GM21619 (cell line): ENCODE measurements around the gene PGM1.

ENCODE experiments used
- ATAC-seq: cut with Tn5 transposase; IDR thresholded peaks from one replicate; pipeline ENCODE4 v1.9.1; 2021; ENCODE audit not compliant: unreplicated experiment

The PGM1 gene

DNA sequence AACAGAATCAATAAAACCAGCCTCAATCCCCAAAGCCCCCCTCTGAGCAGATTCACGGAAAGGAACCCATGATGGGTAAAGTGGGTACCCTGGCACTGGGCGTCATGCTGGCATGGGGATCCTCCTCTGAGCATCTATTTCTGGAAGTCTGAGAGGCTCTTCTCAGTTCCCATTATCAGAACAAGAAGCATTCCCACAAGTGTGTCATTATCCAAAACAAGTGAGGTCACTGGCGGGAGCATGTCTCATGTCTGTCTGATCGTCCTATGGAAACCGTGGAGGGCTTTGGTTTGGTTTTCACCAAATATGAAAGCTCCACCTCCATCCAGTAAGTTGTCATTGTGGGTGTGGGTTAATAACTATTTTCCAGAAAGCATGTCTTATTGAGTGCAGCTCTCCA lies 70.7 kb downstream of the PGM1 start:
- no peak for ATAC-seq

DNA sequence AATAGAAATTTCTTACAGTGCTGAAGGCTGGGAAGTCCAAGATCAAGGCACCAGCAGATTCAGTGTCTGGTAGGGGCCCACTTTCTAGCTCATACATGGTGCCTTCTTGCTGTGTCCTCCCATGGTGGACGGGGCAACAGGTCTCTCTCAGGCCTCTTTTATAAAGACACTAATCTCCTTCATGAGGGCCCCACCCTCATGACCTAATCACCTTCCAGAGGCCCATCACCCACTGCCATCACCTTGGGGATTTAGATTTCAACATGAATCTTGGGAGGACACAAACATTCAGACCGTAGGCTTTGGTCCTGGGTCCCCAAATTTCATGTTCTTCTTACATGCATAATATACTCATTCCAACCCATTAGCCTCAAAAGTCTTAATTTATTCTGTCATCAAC lies 71.5 kb downstream of the PGM1 start:
- no peak for ATAC-seq

DNA sequence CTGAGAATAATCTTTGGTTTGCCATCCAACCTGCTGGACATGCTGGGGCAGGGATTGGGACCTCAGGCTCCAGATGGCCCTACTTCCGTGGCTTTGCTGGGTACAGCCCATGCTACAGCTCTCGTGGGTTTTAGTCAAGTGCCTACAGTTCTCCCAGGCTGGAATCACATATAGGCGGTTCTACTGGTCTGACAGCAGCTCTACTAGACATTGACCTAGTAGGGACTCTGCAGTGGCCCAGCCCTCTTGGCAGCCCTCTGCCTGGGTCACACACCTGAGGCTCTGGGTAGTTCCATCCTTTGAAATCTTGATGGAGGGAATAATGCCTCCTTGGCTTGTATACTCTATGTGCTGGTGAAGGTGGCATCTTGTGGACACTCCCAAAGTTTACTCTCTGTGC lies 72.2 kb downstream of the PGM1 start:
- no peak for ATAC-seq

DNA sequence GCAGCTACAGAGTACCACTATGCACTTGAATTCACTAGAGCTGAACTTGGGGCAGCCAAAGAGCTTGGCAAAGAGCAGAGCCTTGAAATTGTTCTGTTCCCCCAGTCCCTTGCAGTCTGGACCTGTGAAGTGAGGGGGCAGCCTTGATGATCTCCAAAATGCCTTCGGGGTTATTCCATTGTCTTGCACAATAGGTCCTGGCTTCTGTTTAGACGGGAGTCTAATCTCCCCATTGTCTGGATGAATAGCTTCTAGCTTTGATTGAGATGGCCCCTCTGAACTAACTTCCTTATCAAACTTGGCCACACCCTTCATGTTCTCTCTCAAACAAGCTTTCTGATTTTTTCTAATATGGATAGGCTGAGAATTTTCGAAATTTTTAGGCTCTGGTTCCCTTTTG lies 72.6 kb downstream of the PGM1 start:
- ATAC-seq: no peak

DNA sequence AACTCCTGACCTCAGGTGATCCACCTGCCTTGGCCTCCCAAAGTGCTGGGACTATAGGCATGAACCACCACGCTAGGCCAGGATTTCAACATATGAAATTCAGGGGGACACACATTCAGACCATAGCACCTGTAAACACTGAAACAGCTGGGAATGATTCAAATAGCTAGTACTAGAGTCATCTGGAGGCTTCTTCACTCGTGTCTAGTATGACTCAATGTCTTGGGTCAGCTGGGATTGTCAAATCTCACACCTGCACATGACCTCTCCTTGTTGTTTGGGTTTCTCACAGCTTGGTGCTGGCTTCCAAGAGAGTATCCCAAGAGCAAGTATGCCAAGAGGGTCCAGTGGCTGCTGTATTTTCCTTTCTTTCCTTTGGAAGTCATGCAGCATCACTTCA lies 75.1 kb downstream of the PGM1 start:
- ATAC-seq: peak; percentile 75

DNA sequence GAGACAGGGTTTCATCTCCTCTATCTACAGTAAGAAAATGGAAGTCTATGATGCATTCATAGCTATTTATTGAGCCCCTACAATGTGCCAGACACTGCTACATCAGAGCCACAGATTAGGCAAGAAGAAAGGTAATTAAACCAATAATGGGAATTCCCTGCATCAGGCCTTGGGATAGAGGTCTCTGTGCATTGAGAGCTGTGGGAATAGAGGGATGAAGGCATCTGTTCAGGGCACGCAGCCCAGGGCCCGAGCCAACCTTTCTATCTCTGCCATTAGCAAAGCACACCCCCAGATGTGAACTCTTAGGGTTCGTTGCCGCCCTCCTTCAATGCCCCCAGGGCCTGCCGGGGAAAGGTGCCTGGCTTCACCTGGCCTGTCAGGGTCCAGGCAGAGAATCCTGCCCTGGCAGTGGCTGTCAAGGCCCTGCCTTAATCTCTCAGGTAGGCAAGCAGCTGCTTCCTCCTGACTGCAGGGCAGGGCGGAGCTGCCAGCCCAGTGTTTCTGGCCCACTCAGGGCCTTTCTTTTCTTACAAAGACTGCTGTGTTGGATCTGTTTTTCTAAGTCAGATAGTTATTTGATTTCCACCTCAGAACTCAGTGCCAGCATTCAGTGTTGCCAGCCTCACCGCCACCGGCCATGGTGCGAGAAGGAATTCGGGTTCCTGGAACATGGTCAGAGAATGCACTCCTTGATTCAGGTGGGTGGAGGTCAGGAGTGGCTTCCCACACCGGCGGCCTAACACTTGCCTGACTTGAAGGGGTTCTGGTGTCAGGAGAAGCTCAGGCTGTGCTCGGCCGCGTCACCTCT lies 76.1 kb downstream of the PGM1 start:
- no peak for ATAC-seq

DNA sequence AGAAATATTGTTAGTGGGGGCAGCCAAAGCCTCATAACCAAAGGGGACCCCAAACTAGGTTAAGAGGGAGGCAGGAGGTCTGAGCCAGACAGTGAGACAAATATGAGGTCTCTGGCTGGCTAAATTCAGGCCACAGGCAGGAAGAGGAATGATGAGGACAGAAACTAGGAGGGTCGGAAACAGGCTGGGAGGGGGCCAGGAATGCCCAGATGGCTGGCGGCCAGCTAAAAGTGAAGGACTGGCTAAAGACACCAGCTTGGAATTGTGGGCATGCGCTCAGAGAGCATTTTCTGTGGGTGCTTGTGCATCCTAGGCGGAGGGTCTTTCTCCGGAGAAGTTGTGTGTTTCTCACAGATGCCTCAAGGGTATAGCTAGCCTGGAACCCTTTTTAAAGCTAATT lies 77.0 kb downstream of the PGM1 start:
- no peak for ATAC-seq

DNA sequence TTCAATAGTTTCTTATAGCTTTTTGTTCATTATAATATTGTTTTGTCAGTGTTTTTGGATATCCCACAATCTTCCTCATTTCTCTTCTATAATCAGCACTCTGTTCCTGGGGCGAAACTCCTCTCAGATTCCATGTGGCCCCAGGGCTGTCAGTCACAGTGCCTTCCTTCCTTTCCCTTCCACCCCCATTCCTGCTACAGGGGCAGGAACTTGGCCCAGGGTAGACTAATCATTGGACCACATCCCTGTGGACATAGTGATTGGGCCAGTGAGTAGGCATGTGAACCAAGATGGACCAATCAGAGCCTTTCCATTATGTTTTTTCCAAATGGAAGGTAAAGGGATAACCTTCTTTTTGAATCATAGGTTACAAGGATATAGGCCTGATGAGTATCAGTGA lies 78.3 kb downstream of the PGM1 start:
- no peak for ATAC-seq

DNA sequence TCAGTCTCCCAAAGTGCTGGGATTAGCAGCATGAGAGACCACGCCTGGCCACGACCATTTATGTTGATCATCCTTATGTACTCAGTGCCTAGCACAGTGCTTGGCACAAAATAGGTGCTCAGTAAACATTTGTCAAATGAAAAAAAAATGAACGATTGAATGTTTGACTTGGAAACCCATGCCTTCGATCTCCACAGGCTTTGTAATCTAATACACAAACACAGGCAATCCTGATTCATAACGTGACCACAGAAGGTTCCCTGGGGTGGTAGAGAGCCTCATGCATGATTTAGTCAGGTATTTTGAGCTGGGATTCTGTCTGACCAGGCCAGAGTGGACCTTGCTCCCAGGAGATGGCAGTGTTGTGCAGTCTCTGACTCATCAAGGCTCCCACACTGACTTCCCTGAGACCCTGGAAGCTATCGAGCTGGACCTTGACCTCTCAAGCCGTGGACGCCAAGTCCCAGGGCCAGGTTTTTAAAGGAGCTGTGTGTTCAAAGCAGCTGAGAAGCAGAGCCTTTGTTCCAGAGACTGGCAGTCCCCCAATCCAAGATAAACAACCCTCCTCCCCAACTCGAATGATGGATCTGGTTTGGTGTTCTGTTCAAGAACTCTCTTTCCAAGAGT lies 81.1 kb downstream of the PGM1 start:
- ATAC-seq: peak; percentile 69

DNA sequence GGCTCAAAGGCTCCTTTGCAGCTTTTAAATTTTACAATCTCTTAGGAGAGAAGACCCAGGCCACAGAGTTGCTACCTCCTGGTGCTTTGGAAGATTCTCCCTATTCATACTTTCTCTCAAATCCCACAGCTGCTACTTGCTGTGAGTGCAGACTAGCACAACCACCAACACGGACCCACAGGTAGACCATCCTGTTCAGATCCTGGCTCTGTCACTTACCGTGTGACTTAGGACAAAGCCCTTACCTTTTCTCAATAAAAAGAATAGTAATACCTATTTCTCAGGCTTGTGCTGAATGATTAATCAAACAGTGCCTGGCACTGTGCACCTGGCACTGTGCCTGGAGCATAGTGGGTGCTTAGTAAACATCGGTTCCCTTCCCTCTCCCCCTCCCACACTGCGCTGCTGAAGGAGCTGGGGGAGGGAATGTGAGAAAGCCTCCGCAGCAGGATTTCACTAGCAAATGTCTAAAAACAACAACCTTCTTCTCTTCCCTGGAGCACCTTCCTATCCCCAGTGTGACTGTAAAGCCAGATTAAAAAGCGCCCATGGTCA lies 81.7 kb downstream of the PGM1 start:
- ATAC-seq: no peak

DNA sequence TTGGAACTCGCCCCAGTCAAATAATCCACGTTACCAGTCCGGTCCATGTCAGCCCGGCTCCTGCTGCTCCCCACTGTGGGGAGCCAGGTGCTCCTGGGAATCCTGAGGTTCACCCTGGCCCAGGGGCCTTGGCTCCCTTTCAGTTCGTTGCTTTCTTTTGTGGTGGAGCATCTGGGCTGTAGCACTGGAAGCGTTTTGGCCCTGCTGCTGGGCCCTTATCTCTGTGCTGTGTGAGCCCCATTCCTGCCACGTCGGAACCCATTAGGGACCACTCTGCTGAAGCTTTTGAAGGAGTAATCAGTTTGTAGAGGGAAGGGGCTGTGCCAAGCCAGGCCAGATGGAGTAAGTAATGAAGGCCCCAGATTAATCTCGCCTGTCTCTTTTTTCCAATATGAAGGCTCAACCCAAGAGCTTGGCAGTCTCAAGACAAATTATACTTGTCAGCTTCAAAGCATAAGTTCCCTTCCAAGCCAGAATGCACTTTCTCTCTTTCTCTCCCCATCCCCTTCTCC lies 82.3 kb downstream of the PGM1 start:
- ATAC-seq: no peak

DNA sequence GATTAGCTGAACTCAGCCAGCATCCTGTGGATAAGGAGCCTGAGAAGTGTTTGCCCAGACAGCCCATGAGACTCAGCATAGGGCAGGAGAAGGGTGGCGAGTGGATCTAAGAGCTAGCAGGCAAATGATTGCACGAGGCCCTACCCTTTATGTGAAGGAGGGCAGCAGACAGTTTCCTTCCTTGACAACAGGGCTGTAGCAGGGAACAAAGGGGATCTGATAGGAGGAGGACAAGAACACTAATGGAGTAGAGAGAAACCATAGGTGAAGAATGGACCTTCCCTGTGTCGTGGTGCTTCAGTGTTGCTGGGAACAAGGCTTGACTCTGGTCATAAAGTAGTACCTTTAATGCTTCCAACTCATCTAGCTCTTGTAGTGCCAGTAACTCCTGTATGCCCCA lies 84.3 kb downstream of the PGM1 start:
- no peak for ATAC-seq

DNA sequence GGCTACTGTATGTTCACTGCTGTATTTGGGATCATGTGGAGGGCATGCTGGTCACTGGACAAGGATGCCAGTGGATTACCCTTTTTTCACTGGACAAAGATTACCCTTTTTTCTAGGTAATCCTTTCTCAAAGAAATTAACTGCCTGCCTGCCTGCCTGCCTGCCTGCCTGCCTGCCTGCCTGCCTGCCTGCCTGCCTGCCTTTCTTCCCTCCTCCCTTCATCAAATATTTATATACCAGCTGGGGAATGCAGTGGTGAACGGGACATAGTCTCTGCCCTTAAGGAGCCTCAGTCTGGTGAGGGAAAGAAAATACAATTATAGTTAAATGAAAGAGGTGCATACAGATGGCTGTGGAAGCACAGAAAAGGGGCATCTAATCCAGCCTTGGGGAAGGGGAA lies 85.0 kb downstream of the PGM1 start:
- no peak for ATAC-seq

DNA sequence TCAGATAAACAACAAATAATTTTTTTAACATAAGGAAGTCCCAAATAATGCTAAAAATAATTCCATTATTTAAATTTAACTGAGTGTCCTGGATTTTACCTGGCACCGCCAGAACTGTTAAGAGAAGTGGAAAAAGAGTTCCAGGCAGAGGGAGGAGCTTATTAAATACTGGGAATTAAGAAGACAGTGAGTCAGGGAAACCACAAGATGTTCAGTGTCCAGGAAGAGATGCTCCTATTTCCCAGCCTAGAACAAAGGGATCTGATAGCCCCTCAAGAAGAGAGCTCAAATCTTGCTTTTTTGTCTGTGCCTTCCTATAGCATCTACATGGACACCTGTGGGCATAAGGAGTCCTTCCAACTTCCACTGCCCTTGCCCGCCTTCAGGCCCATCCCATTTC lies 85.9 kb downstream of the PGM1 start:
- ATAC-seq: no peak

DNA sequence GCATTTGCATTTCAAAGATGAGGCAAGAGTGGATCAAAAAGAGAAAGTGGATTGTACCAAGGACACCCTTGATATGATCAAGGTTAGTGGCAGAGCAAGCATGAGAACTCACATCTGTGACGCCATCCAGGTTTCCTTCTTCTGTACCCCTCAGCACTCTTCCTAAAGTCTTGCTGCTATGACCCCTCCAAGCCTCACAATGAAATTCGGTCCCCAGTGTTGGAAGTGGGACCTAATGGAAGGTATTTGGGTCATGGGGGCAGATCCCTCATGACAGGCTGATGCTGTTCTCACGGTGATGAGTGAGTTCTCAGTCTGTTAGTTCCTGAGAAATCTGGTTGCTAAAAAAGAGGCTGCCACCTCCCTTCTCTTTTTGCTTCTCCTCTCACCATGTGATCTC lies 86.4 kb downstream of the PGM1 start:
- ATAC-seq: no peak

DNA sequence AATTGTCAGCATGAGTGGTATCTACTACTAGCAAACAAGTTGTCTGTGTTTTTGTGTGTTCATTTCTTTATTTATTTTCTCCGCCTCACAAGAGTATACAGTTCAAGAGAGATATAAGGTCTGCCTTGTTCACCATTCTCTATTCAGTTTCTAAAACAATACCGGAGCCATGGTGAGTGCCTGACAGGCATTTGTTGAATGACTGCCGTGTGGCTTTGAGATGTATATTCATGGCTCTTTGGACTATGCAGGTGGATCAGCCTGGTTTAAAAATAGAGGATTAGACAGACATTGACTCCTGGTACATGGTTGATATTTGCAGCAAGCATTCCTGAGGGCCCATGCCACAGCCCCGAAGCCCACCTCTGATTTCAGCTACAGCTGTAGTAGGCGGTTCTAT lies 89.7 kb downstream of the PGM1 start:
- no peak for ATAC-seq

DNA sequence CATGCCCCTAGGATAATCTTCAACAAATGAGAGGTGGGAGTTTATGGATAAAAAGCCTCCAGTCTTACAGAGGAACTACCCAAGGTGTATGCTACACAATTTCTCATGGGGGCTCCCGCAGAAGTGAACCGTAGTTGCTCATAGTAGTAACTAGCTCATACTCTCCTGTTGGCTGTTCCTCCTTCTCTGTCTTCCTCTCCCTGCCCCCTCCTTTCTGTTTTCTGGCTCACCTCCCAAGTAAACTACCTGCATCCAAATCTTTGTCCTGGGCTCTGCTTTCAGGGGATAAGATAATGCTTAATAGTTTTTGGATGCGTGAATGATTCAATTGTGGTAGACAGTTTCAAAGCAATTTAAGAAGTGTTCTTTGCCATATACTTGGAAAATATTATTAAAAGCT lies 90.5 kb downstream of the PGM1 start:
- ATAC-seq: no peak

DNA sequence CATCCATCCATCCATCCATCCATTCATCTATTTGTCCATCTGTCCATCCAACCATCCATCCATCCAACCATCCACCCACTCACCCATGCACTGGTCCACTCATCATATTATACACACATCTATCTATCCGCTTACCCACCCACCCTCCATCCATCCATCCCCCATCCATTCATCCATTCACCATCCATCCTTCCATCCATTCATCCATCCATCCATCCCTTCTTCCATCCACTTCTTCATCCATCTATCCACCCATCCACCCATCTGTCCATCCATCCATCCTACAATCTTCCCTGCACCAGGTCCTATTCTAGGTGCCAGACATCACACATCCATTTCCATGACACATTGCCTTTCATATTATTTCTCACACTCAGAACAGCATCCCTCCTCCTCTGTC lies 93.5 kb downstream of the PGM1 start:
- no peak for ATAC-seq

DNA sequence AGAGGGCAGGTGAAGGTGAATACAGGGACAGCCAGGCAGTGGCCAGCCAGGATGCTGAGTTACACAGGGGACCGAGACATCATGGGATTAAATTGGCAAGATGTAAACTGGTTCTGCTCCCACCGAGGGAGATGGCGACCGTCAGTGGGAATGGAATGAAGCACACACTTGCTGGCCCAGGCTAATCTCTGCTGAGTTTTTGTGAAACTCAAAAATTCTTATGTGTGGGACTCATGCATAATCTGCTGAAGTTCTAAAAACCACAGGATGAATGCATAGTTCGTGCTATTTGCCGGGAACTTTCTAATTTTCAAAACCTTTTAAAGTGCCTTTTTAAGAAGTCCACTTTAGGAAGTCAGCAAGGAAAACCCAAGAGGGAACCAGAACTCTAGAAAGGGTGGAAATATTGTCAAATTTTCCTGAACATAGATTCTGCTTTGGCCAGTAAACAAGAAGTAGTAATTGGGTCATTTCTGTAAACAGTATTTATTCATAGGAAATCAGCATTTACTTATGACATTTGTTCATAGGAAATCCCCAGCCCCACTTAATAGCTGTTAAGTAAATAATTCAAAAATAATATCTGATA lies 95.2 kb downstream of the PGM1 start:
- ATAC-seq: no peak

DNA sequence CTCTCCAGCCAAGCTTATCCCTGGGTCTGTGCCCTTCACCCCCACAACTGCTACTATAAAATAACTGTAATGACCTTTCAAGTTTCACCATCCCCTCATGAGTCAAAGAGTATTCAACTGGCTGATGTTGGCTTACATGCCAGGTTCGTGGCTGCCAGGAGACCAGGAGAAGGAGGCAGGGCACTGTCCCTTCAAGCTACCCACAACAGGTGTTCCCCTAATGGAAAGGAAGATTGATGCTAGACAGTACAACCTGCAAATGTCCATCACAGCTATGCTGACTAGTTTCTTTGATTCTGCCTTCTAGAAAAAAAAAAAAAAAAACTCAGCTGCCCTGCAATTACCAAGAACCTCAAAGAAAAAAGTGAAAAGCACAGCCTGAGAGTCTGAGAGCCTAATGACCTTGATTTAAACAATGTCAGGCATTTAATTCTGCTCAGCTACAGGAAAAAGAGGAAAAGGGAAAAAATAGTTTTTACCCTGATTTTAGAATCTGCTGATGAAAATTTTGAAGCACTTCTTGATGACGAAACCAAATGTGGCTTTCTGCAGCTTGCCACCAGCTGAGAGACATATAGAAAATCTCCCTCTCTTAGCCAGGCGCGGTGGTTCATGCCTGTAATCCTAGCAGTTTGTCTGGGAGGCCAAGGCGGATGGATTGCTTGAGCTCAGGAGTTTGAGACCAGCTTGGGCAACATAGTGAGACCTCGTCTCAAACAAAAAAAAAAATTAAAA lies 97.9 kb downstream of the PGM1 start:
- ATAC-seq: no peak

DNA sequence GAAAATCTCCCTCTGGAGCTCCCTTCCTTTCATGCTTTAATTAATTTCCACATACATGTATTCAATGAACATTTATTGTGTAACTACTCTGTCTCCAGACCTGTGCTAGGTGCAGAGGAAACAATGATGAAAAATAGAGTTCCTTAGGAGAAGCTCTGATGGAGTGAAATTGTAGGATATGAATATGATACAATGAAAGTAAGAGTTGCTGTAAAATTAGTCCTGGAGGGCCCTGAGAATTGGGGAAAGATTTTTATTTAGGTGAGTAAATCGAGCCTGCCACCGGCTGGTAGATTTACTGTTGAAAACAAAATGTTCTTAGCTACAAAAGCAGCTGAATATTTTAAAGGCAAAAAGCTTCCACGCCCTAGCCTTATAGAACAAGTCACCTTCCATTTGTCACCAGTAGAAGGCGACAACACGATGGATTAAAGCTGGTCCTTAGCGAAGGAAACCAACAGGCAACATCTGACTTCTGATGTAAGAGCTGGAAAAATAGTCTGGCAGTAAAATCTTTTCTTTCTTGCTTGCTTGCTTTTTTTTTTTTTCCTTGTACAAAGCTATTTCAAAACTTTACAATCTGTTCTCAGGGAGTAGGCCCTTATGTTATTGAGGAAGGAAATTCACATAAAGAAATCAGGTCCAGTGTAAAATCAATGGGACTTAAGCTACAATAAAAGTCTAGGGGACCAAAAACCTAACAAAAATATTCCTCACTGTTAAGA lies 98.7 kb downstream of the PGM1 start:
- peak; percentile 69 for ATAC-seq
